K562 (cell line): Measurements from ENCODE around the gene ZNF556. TPM values are rescaled to one million over a fixed set of nuclear protein-coding genes. Genes with fewer than 3 reads are reported as not detected.
A peak's percentile ranks its signal among the peaks of the same experiment; 100 is the strongest.

Source experiments
- ATAC-seq: fragments of 200-7000 bp; cut with Tn5 transposase; 3 replicates; pipeline ENCODE4 v1.9.1; 2020; ENCODE audit warnings: moderate library complexity
- BruUV-seq: library from RNA; stranded (reverse); fragments of 400-500 nt; replicated peaks from 2 replicates; lab custom pipeline; 2021; lab: Mats Ljungman, UMichigan
- CTCF ChIA-PET: fragments of 300-600 bp; formaldehyde crosslinking; extraction: SDS; loops from one replicate; lab custom pipeline; 2021; ENCODE audit warnings: low intra/inter-chr PET ratio; lab: Yijun Ruan, JAX
- POLR2A ChIA-PET: fragments of 300-600, 350-650 bp; sonication (Branson Sonifier 250); formaldehyde crosslinking; extraction: SDS; loops from one replicate; lab custom pipeline; 2021; ENCODE audit warnings: antibody characterized with exemption, inconsistent platforms; lab: Yijun Ruan, JAX
- DNase-seq, 4 experiments: peaks; one replicate each; pipeline versions ENCODE4 v3.0.0 to v3.0.0-alpha.2; 2011 to 2018; ENCODE audit warnings: low spot score in 3 of 4, mixed read lengths in 3 of 4; ENCODE audit errors: extremely low read depth in 1 of 4
- FAIRE-seq: peaks from 2 replicates; lab custom pipeline; 2011; peaks lifted over from hg19 to GRCh38; lab: Jason Lieb, UNC
- H2AFZ ChIP-seq: 2 replicates; pipeline ENCODE4 v1.6.0; 2011; ENCODE audit warnings: low read depth, low read length, control low read depth, inconsistent platforms
- H3K27ac ChIP-seq: fragments of 200-600 bp; 3 replicates; pipeline ENCODE4 v1.8.0; 2011; ENCODE audit warnings: low read depth, mild to moderate bottlenecking, control low read depth, inconsistent platforms, low read length, moderate library complexity, mixed read lengths; ENCODE audit errors: extremely low read depth
- H3K27me3 ChIP-seq, 2 experiments: fragments of 300-600 bp in 1 of 2; 2 replicates in 1 of 2; 3 replicates in 1 of 2; pipeline versions ENCODE4 v1.6.0 to v1.8.0; 2011; ENCODE audit warnings: inconsistent platforms in 2 of 2, low read length in 2 of 2, mild to moderate bottlenecking in 1 of 2, mixed read lengths in 1 of 2, moderate library complexity in 1 of 2; ENCODE audit not compliant: control insufficient read depth in 2 of 2, insufficient read depth in 2 of 2
- H3K36me3 ChIP-seq: fragments of 300-600 bp; 3 replicates; pipeline ENCODE4 v1.8.0; 2011; ENCODE audit warnings: mild to moderate bottlenecking, low read length, inconsistent platforms; ENCODE audit not compliant: control insufficient read depth, insufficient read depth
- H3K4me1 ChIP-seq, 2 experiments: fragments of 200-600 bp in 1 of 2; replicated peaks in 1 of 2; 2 replicates in 1 of 2; 3 replicates in 1 of 2; pipeline versions ENCODE4 v1.5.1 to v1.8.0; 2011; ENCODE audit warnings: inconsistent platforms in 2 of 2, low read length in 2 of 2, mild to moderate bottlenecking in 1 of 2, mixed read lengths in 1 of 2, moderate library complexity in 1 of 2; ENCODE audit not compliant: control insufficient read depth in 2 of 2, insufficient read depth in 2 of 2
- H3K4me2 ChIP-seq: 2 replicates; pipeline ENCODE4 v1.6.1; 2011; ENCODE audit warnings: low read length, control low read depth, inconsistent platforms, mixed read lengths; ENCODE audit not compliant: insufficient read depth
- H3K4me3 ChIP-seq: fragments of 200-600 bp; sonication (generic), shearing (Covaris generic); 2 replicates; pipeline ENCODE4 v1.5.1; 2016; ENCODE audit warnings: control low read depth, inconsistent platforms
- H3K79me2 ChIP-seq: fragments of 200-600 bp; 3 replicates; pipeline ENCODE4 v1.8.0; 2011; ENCODE audit warnings: low read length, inconsistent platforms; ENCODE audit not compliant: control insufficient read depth, insufficient read depth
- H3K9ac ChIP-seq, 2 experiments: 2 replicates each; pipeline versions ENCODE4 v1.6.0 to v1.6.1; 2011; ENCODE audit warnings: low read depth in 2 of 2, low read length in 2 of 2, control low read depth in 1 of 2, inconsistent platforms in 1 of 2, mild to moderate bottlenecking in 1 of 2, mixed read lengths in 1 of 2; ENCODE audit not compliant: insufficient read depth in 1 of 2
- H3K9me1 ChIP-seq: one replicate; pipeline ENCODE4 v1.6.0; 2011; ENCODE audit warnings: inconsistent platforms, mild to moderate bottlenecking, low read length, moderate library complexity; ENCODE audit not compliant: control insufficient read depth, insufficient read depth
- H3K9me3 ChIP-seq: replicated peaks from 2 replicates; pipeline ENCODE4 v1.5.1; 2011; ENCODE audit warnings: low read depth, low read length, inconsistent platforms; ENCODE audit not compliant: control insufficient read depth, insufficient read depth
- H4K20me1 ChIP-seq: replicated peaks from 2 replicates; pipeline ENCODE4 v1.6.1; 2011; ENCODE audit warnings: low read length, inconsistent platforms, mixed read lengths; ENCODE audit not compliant: control insufficient read depth, insufficient read depth
- CBX3 ChIP-seq, 2 experiments: IDR thresholded peaks; 1 replicate in 1 of 2; 2 replicates in 1 of 2; pipeline ENCODE4 v1.6.1; 2012; ENCODE audit warnings: inconsistent platforms in 2 of 2, low read length in 2 of 2, borderline replicate concordance in 1 of 2, control low read depth in 1 of 2
- FOS ChIP-seq: IDR thresholded peaks from 3 replicates; pipeline ENCODE4 v1.6.1; 2011; ENCODE audit not compliant: insufficient read length; ENCODE audit errors: extremely low read depth
- NFRKB ChIP-seq: fragments of 450-650 bp; IDR thresholded peaks from 2 replicates; pipeline ENCODE4 v1.6.1; 2016; ENCODE audit warnings: low read depth
- PTBP1 ChIP-seq: fragments of 200-400 bp; formaldehyde crosslinking; IDR thresholded peaks from 2 replicates; pipeline ENCODE4 v1.6.1; 2017; ENCODE audit warnings: low read depth, low read length
- TRIM24 ChIP-seq, 2 experiments: fragments of 450-650 bp; IDR thresholded peaks; 2 replicates each; pipeline ENCODE4 v1.6.1; 2016
- ZBTB33 ChIP-seq: sonication (generic); formaldehyde crosslinking; IDR thresholded peaks from 2 replicates; pipeline ENCODE4 v1.8.1; 2023; ENCODE audit warnings: mild to moderate bottlenecking, missing genetic modification reagents
- ZBTB40 ChIP-seq, 2 experiments: fragments of 450-650 bp in 1 of 2; sonication (generic) in 1 of 2; formaldehyde crosslinking in 1 of 2; IDR thresholded peaks; 2 replicates each; pipeline versions ENCODE4 v1.7.1 to v1.9.0; 2016 to 2022; ENCODE audit warnings: inconsistent platforms in 1 of 2, mild to moderate bottlenecking in 1 of 2, missing genetic modification reagents in 1 of 2
- ZBTB7A ChIP-seq: IDR thresholded peaks from 2 replicates; pipeline ENCODE4 v1.6.1; 2011; ENCODE audit warnings: low read depth, mild to moderate bottlenecking, low read length, moderate library complexity, borderline replicate concordance; ENCODE audit not compliant: control insufficient read depth
- ZEB2 ChIP-seq: fragments of 450-650 bp; IDR thresholded peaks from 2 replicates; pipeline ENCODE4 v1.6.1; 2016
- WGBS: fragments of 100-300 bp; shearing (Covaris generic); methylation state at CpG from one replicate; pipeline ENCODE4 v1.1.6; 2016; ENCODE audit warnings: low coverage, mixed read lengths; ENCODE audit not compliant: insufficient coverage; ENCODE audit errors: missing lambda C conversion rate; 5-methylcytosine and 5-hydroxymethylcytosine counted together
- in situ Hi-C: fragments of 300-500 bp; cut with MboI; formaldehyde crosslinking; loops from 4 replicates; pipeline ENCODE4 v1.15.0; 2018; ENCODE audit warnings: inconsistent platforms, mixed read lengths
- intact Hi-C: fragments of 100-400 bp; cut with micrococcal nuclease; formaldehyde crosslinking; loops from 2 replicates; pipeline ENCODE4 v1.14.2; 2022
- polyA plus RNA-seq, 8 experiments: library from polyadenylated mRNA; depleted of rRNA in 4 of 8; stranded (reverse) in 5 of 8; unstranded in 3 of 8; fragments of >200 nt; fragmentation: Nextera tagmentation in 2 of 8; fragmentation: Illumina TruSeq in 1 of 8; extraction: Ambion mirVana in 2 of 8; extraction: Trizol in 1 of 8; gene quantifications; 2 replicates each; pipeline versions ENCODE4 v1.2.1 to v1.2.3, GENCODE V29; 2011 to 2014; ENCODE audit warnings: inconsistent platforms in 1 of 8, missing spikeins in 1 of 8
- total RNA-seq, 7 experiments: library from RNA; depleted of rRNA in 6 of 7; stranded (reverse); fragments of >200 nt in 6 of 7; fragmentation: Illumina TruSeq in 2 of 7; extraction: Trizol in 2 of 7; gene quantifications; 2 replicates each; pipeline versions ENCODE4 v1.2.1 to v1.2.3, GENCODE V29; 2011 to 2021; ENCODE audit warnings: low replicate concordance in 1 of 7

Gene ZNF556
- total and polyA plus RNA-seq, 9 of the 15 experiments (the other 6 are each of a cell fraction or from before 2014, with no cell fraction given): 0.01 to 0.36 (median 0.10) TPM; not detected in 1

- intact Hi-C loops: no loop called here
- CTCF ChIA-PET: no interaction called here
- no peak overlapping the region for H3K9ac ChIP-seq
- POLR2A ChIA-PET: interaction anchor here (0.6 kb wide), 1 partner anchor 46 kb away, joined by 3 read pairs; no protein-coding TSS in a partner anchor
- WGBS: 38% methylated on average over 32 of the region's 32 CpGs
- no peaks in the 10 kb centered on the region for H3K27me3 ChIP-seq
- H2AFZ ChIP-seq: no peak overlapping the region
- FAIRE-seq (no peak), ATAC-seq (no peak), DNase-seq (no peak)
- BruUV-seq: no TSS peak
- H3K9me1 ChIP-seq: no peaks in the 10 kb centered on the region
- H3K4me3 ChIP-seq: no peak overlapping the region
- H3K27ac ChIP-seq: no peak overlapping the region
- H3K79me2 ChIP-seq: no peaks in the 10 kb centered on the region
- in situ Hi-C loops: no loop called here
- H3K9me3 ChIP-seq: peaks cover 17% of the 10 kb centered on the region
- H4K20me1 ChIP-seq: no peaks in the 10 kb centered on the region
- H3K4me2 ChIP-seq: no peak overlapping the region
- no peaks in the 10 kb centered on the region; a peak in 1 of 5 replicates for H3K4me1 ChIP-seq
- H3K36me3 ChIP-seq: no peaks in the 10 kb centered on the region
- TF ChIP-seq FOS (no peak), ZBTB33 (CRISPR knock-in tag) (peak; percentile 42; the same call in 1 of the 2 replicates), NFRKB (peak; percentile 79), CBX3 (IDR thresholded peaks at IDR 0.05; ENCODE audit: borderline replicate concordance in 1 of 2, low read length in 2 of 2) (peak in 1 of 2 experiments; percentile 80; a peak in 2 of 3 replicates), ZBTB7A (no peak), ZBTB40 (IDR thresholded peaks at IDR 0.05) (peak; percentile 46; the same call in 1 of the 2 replicates), ZBTB40 (CRISPR knock-in tag; IDR thresholded peaks at IDR 0.05) (no peak), PTBP1 (0 out of 2 replicates have a peak, but pooled peaks have one; percentile 40), TRIM24 (IDR thresholded peaks at IDR 0.05) (peak in 1 of 2 experiments; percentile 38; a peak in 1 of 4 replicates), ZEB2 (peak; percentile 52; the same call in 1 of the 2 replicates)
Measured at GRCh38 chr19:2877398-2878331, 10.5 kb downstream of the ZNF556 start.
